HepG2 (cell line): ENCODE data around the gene GPSM1. TPM values are rescaled to one million over a fixed set of nuclear protein-coding genes. Genes with fewer than 3 reads are reported as not detected.

ENCODE experiments used
- ATAC-seq: fragments of 200-7000 bp; cut with Tn5 transposase; 3 replicates; pipeline ENCODE4 v1.9.1; 2020; ENCODE audit warnings: mild to moderate bottlenecking, moderate library complexity
- BruUV-seq: library from RNA; stranded (reverse); fragments of 400-500 nt; replicated peaks from 2 replicates; lab custom pipeline; 2021; lab: Mats Ljungman, UMichigan
- CTCF ChIA-PET: fragments of 300-600 bp; formaldehyde crosslinking; extraction: SDS; loops from one replicate; lab custom pipeline; 2021; ENCODE audit warnings: low total read pairs, inconsistent platforms, low intra/inter-chr PET ratio; lab: Yijun Ruan, JAX
- POLR2A ChIA-PET: fragments of 350-600 bp; sonication (Branson Sonifier 250); formaldehyde crosslinking; loops from one replicate; lab custom pipeline; 2020; ENCODE audit warnings: antibody characterized with exemption, inconsistent platforms; lab: Yijun Ruan, JAX
- DNase-seq: peaks from one replicate; pipeline ENCODE4 v3.0.0-alpha.2; 2015; ENCODE audit warnings: low spot score
- FAIRE-seq: peaks from 3 replicates; lab custom pipeline; 2011; peaks lifted over from hg19 to GRCh38; lab: Jason Lieb, UNC
- H2AFZ ChIP-seq: one replicate; pipeline ENCODE4 v1.6.1; 2011; ENCODE audit warnings: low read length, inconsistent platforms
- H3K27ac ChIP-seq: fragments of 300-600 bp; 3 replicates; pipeline ENCODE4 v1.8.0; 2011; ENCODE audit warnings: mixed run types, mild to moderate bottlenecking, mixed read lengths, low read length, inconsistent platforms; ENCODE audit not compliant: insufficient read depth; ENCODE audit errors: extremely low read length
- H3K27me3 ChIP-seq, 2 experiments: fragments of 200-600 bp in 1 of 2; 2 replicates in 1 of 2; 3 replicates in 1 of 2; pipeline versions ENCODE4 v1.6.0 to v1.8.0; 2011; ENCODE audit warnings: low read length in 2 of 2, mild to moderate bottlenecking in 2 of 2, moderate library complexity in 2 of 2, inconsistent platforms in 1 of 2; ENCODE audit not compliant: insufficient read depth in 2 of 2, control insufficient read depth in 1 of 2
- H3K36me3 ChIP-seq, 2 experiments: fragments of 200-600 bp in 1 of 2; replicated peaks in 1 of 2; 2 replicates in 1 of 2; 3 replicates in 1 of 2; pipeline versions ENCODE4 v1.5.1 to v1.8.0; 2011; ENCODE audit warnings: low read length in 2 of 2, inconsistent platforms in 1 of 2; ENCODE audit not compliant: insufficient read depth in 2 of 2, control insufficient read depth in 1 of 2
- H3K4me1 ChIP-seq: 2 replicates; pipeline ENCODE4 v1.5.1; 2012; ENCODE audit warnings: low read length, inconsistent platforms; ENCODE audit not compliant: insufficient read depth
- H3K4me2 ChIP-seq: 2 replicates; pipeline ENCODE4 v1.6.0; 2011; ENCODE audit warnings: low read depth, low read length, inconsistent platforms
- H3K4me3 ChIP-seq, 3 experiments: fragments of 200-600 bp in 1 of 3; sonication (generic), shearing (Covaris generic) in 1 of 3; replicated peaks in 1 of 3; 2 replicates each; pipeline ENCODE4 v1.5.1; 2011 to 2016; ENCODE audit warnings: low read length in 3 of 3, inconsistent platforms in 2 of 3, low read depth in 2 of 3, mild to moderate bottlenecking in 2 of 3, control low read depth in 1 of 3, mixed read lengths in 1 of 3; ENCODE audit not compliant: insufficient read depth in 1 of 3
- H3K79me2 ChIP-seq: one replicate; pipeline ENCODE4 v1.6.1; 2011; ENCODE audit warnings: low read length, inconsistent platforms; ENCODE audit not compliant: insufficient read depth
- H3K9ac ChIP-seq: 2 replicates; pipeline ENCODE4 v1.6.0; 2011; ENCODE audit warnings: mild to moderate bottlenecking, low read depth, low read length, inconsistent platforms; ENCODE audit not compliant: insufficient read depth
- H3K9me3 ChIP-seq: 2 replicates; pipeline ENCODE4 v1.5.1; 2012; ENCODE audit warnings: mild to moderate bottlenecking, low read length
- H4K20me1 ChIP-seq: 2 replicates; pipeline ENCODE4 v1.6.0; 2011; ENCODE audit warnings: inconsistent platforms, mild to moderate bottlenecking, low read length, moderate library complexity; ENCODE audit not compliant: insufficient read depth
- GMEB1 ChIP-seq: sonication (generic); formaldehyde crosslinking; IDR thresholded peaks from 2 replicates; pipeline ENCODE4 v1.5.1; 2020; ENCODE audit warnings: missing genetic modification reagents, mild to moderate bottlenecking, borderline replicate concordance
- KDM2A ChIP-seq: sonication (generic); formaldehyde crosslinking; IDR thresholded peaks from 2 replicates; pipeline ENCODE4 v1.4.0; 2020; ENCODE audit warnings: low read depth, missing genetic modification reagents, borderline replicate concordance
- SMARCE1 ChIP-seq: fragments of 450-650 bp; IDR thresholded peaks from 2 replicates; pipeline ENCODE4 v1.6.1; 2017; ENCODE audit warnings: borderline replicate concordance
- TEAD3 ChIP-seq: optimal IDR thresholded peaks from 2 replicates; pipeline ENCODE3; 2016; ENCODE audit warnings: borderline replicate concordance
- U2AF1 ChIP-seq: fragments of 200-400 bp; formaldehyde crosslinking; optimal IDR thresholded peaks from 2 replicates; pipeline ENCODE3; 2017; ENCODE audit warnings: mild to moderate bottlenecking, low read depth, low read length
- ZNF772 ChIP-seq: sonication (generic); formaldehyde crosslinking; IDR thresholded peaks from 2 replicates; pipeline ENCODE4 v1.5.0; 2020; ENCODE audit warnings: mild to moderate bottlenecking, missing genetic modification reagents
- WGBS: methylation state at CpG from one replicate; pipeline ENCODE4 v1.1.6; 2017; ENCODE audit warnings: low lambda C conversion rate; 5-methylcytosine and 5-hydroxymethylcytosine counted together
- in situ Hi-C: cut with HindIII; loops from 2 replicates; pipeline ENCODE4 v1.10.0; 2017; ENCODE audit warnings: low pct_unique_long_range_greater_than_20kb; ENCODE audit not compliant: extremely low pct_ligation_motif_present
- intact Hi-C: fragments of 100-400 bp; cut with micrococcal nuclease; formaldehyde crosslinking; loops from one replicate; pipeline ENCODE4 v1.10.0; 2022; ENCODE audit not compliant: unreplicated experiment
- polyA plus RNA-seq, 8 experiments: library from polyadenylated mRNA; depleted of rRNA in 3 of 8; stranded (reverse) in 7 of 8; unstranded in 1 of 8; fragments of >200 nt; fragmentation: Illumina TruSeq in 4 of 8; extraction: Trizol in 4 of 8; gene quantifications; 2 replicates each; pipeline versions ENCODE4 v1.2.1 to v1.2.3, GENCODE V29; 2011 to 2016; ENCODE audit warnings: low read depth in 4 of 8, missing spikeins in 1 of 8, mixed read lengths in 1 of 8; ENCODE audit not compliant: insufficient read depth in 1 of 8
- total RNA-seq, 5 experiments: library from RNA; depleted of rRNA; stranded (reverse); fragments of >200 nt; fragmentation: Illumina TruSeq; extraction: Trizol; gene quantifications; 2 replicates each; pipeline ENCODE4 v1.2.3, GENCODE V29; 2016; ENCODE audit warnings: low read depth in 1 of 5
- TF ChIP-seq, protein P1 (sequence below): sonication (generic); formaldehyde crosslinking; IDR thresholded peaks from 2 replicates; pipeline ENCODE4 v1.5.0; 2020; ENCODE audit warnings: mild to moderate bottlenecking, missing genetic modification reagents, moderate library complexity
- TF ChIP-seq, protein P2 (sequence below): sonication (generic); formaldehyde crosslinking; IDR thresholded peaks from 2 replicates; pipeline ENCODE4 v1.5.1; 2020; ENCODE audit warnings: mild to moderate bottlenecking, missing genetic modification reagents, moderate library complexity
- TF ChIP-seq, protein P3 (sequence below): sonication (generic); formaldehyde crosslinking; IDR thresholded peaks from 2 replicates; pipeline ENCODE4 v1.5.1; 2020; ENCODE audit warnings: missing genetic modification reagents, mild to moderate bottlenecking, borderline replicate concordance

GPSM1 gene
- total and polyA plus RNA-seq, 2 of the 13 experiments (the other 11 are each of a cell fraction or from before 2014, with no cell fraction given) = 1.0 to 2.4 TPM

DNA sequence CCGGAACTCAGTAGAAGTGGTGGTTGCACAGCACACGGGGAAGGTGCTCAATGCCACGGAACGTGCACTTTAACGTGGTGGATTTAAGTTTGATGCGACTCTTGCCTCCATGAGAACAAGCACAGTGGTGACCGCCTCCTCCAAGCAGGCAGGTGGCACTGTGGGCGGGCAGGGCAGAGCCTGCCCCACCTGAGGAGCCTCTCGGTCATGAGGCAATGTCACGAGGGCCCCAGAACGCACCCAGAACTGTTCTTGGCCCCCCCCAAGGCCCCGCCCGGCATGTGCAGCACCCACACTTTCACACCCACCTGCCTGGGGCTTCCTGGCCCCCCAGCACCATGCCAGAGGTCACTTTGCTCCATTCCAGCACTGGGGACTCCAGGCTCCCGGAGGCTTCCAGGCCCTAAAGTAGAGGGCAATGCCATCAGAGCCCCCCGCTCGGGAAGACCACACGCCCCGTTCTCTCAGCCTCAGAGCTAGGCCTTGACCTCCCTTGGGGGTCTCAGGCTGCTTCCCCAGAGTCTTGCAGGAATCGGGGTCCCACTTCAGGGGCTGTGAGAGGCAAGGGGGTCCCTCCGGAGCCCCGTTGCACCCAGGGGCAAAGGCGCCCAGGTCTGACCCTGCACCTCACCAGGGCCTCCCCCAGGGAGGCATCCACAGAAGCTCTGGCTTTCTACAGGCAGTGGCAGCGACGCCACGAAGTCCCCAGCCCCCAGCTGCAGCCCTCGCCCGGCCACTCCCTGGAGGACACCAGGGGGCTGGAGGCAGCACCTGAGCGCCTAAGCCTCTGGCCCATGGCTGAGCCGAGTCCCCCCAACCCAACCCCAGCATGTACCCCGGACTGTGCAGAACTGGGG, 37.5 kb upstream of the GPSM1 start:
- FAIRE-seq (no peak), DNase-seq (no peak)
- in situ Hi-C loops = loop anchor here (10.0 kb wide), 1 partner anchor 115 kb away; no protein-coding TSS in a partner anchor
- TF ChIP-seq U2AF1 (no peak), ZNF772 (CRISPR knock-in tag) (no peak), GMEB1 (CRISPR knock-in tag) (no peak), TEAD3 (peak; percentile 10), KDM2A (CRISPR knock-in tag) (0 out of 2 replicates have a peak, but pooled peaks have one; percentile 36), SMARCE1 (no peak)
- TF ChIP-seq, protein P1, sequence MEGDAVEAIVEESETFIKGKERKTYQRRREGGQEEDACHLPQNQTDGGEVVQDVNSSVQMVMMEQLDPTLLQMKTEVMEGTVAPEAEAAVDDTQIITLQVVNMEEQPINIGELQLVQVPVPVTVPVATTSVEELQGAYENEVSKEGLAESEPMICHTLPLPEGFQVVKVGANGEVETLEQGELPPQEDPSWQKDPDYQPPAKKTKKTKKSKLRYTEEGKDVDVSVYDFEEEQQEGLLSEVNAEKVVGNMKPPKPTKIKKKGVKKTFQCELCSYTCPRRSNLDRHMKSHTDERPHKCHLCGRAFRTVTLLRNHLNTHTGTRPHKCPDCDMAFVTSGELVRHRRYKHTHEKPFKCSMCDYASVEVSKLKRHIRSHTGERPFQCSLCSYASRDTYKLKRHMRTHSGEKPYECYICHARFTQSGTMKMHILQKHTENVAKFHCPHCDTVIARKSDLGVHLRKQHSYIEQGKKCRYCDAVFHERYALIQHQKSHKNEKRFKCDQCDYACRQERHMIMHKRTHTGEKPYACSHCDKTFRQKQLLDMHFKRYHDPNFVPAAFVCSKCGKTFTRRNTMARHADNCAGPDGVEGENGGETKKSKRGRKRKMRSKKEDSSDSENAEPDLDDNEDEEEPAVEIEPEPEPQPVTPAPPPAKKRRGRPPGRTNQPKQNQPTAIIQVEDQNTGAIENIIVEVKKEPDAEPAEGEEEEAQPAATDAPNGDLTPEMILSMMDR (CRISPR knock-in tag) = peak; percentile 52
- TF ChIP-seq, protein P2, sequence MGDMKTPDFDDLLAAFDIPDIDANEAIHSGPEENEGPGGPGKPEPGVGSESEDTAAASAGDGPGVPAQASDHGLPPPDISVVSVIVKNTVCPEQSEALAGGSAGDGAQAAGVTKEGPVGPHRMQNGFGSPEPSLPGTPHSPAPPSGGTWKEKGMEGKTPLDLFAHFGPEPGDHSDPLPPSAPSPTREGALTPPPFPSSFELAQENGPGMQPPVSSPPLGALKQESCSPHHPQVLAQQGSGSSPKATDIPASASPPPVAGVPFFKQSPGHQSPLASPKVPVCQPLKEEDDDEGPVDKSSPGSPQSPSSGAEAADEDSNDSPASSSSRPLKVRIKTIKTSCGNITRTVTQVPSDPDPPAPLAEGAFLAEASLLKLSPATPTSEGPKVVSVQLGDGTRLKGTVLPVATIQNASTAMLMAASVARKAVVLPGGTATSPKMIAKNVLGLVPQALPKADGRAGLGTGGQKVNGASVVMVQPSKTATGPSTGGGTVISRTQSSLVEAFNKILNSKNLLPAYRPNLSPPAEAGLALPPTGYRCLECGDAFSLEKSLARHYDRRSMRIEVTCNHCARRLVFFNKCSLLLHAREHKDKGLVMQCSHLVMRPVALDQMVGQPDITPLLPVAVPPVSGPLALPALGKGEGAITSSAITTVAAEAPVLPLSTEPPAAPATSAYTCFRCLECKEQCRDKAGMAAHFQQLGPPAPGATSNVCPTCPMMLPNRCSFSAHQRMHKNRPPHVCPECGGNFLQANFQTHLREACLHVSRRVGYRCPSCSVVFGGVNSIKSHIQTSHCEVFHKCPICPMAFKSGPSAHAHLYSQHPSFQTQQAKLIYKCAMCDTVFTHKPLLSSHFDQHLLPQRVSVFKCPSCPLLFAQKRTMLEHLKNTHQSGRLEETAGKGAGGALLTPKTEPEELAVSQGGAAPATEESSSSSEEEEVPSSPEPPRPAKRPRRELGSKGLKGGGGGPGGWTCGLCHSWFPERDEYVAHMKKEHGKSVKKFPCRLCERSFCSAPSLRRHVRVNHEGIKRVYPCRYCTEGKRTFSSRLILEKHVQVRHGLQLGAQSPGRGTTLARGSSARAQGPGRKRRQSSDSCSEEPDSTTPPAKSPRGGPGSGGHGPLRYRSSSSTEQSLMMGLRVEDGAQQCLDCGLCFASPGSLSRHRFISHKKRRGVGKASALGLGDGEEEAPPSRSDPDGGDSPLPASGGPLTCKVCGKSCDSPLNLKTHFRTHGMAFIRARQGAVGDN = peak; percentile 49
- TF ChIP-seq, protein P3, sequence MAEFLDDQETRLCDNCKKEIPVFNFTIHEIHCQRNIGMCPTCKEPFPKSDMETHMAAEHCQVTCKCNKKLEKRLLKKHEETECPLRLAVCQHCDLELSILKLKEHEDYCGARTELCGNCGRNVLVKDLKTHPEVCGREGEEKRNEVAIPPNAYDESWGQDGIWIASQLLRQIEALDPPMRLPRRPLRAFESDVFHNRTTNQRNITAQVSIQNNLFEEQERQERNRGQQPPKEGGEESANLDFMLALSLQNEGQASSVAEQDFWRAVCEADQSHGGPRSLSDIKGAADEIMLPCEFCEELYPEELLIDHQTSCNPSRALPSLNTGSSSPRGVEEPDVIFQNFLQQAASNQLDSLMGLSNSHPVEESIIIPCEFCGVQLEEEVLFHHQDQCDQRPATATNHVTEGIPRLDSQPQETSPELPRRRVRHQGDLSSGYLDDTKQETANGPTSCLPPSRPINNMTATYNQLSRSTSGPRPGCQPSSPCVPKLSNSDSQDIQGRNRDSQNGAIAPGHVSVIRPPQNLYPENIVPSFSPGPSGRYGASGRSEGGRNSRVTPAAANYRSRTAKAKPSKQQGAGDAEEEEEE (CRISPR knock-in tag) = no peak

More for the DNA sequence above, 37.5 kb upstream of the GPSM1 start:
- no peak overlapping the region for H2AFZ ChIP-seq
- no peak overlapping the region for H3K27ac ChIP-seq
- no peaks in the 10 kb centered on the region for H3K9me3 ChIP-seq
- peak overlapping the region in 2 of 3 experiments; percentile 9 to 35; a peak in 2 of 6 replicates for H3K4me3 ChIP-seq
- H3K9ac ChIP-seq = no peak overlapping the region
- POLR2A ChIA-PET = no interaction called here
- BruUV-seq = no TSS peak
- intact Hi-C loops = no loop called here
- CTCF ChIA-PET = no interaction called here
- H4K20me1 ChIP-seq = no peaks in the 10 kb centered on the region
- peaks cover 13% of the 10 kb centered on the region for H3K4me1 ChIP-seq
- peak overlapping the region; percentile 32; the same call in 1 of the 2 replicates for H3K4me2 ChIP-seq
- peak; percentile 22; the same call in 2 of the 3 replicates for ATAC-seq
- WGBS = 53% methylated on average over 8 of the region's 30 CpGs
- no peaks in the 10 kb centered on the region for H3K36me3 ChIP-seq
- no peaks in the 10 kb centered on the region for H3K79me2 ChIP-seq
- H3K27me3 ChIP-seq = peaks cover 17 to 63% of the 10 kb centered on the region in 2 experiments
